Astrocyte (in vitro differentiated cells and primary cell): ENCODE measurements around the gene BTLA.
"Not testable (repeated sequence)": the region's sequence is repeated elsewhere in the genome, so short reads cannot be mapped to it uniquely, and the experiment has no call there.

Experiments used
- EZH2 ChIP-seq: IDR thresholded peaks from 2 replicates; pipeline ENCODE4 v1.6.1; 2012; ENCODE audit warnings: mild to moderate bottlenecking, low read length, inconsistent platforms; ENCODE audit not compliant: insufficient read depth
- TF ChIP-seq, protein P1 (sequence below): IDR thresholded peaks from 2 replicates; pipeline ENCODE4 v1.5.1; 2011; ENCODE audit warnings: low read depth, mild to moderate bottlenecking, inconsistent platforms, low read length, moderate library complexity; ENCODE audit not compliant: insufficient read depth

DNA sequence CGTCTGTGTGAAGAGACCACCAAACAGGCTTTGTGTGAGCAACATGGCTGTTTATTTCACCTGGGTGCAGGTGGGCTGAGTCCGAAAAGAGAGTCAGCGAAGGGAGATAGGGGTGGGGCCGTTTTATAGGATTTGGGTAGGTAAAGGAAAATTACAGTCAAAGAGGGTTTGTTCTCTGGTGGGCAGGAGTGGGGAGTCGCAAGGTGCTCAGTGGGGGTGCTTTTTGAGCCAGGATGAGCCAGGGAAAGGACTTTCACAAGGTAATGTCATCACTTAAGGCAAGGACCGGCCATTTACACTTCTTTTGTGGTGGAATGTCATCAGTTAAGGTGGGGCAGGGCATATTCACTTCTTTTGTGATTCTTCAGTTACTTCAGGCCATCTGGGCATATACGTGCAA lies 76.4 kb downstream of the BTLA start:
- TF ChIP-seq, protein P1, sequence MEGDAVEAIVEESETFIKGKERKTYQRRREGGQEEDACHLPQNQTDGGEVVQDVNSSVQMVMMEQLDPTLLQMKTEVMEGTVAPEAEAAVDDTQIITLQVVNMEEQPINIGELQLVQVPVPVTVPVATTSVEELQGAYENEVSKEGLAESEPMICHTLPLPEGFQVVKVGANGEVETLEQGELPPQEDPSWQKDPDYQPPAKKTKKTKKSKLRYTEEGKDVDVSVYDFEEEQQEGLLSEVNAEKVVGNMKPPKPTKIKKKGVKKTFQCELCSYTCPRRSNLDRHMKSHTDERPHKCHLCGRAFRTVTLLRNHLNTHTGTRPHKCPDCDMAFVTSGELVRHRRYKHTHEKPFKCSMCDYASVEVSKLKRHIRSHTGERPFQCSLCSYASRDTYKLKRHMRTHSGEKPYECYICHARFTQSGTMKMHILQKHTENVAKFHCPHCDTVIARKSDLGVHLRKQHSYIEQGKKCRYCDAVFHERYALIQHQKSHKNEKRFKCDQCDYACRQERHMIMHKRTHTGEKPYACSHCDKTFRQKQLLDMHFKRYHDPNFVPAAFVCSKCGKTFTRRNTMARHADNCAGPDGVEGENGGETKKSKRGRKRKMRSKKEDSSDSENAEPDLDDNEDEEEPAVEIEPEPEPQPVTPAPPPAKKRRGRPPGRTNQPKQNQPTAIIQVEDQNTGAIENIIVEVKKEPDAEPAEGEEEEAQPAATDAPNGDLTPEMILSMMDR = not testable (repeated sequence)
- TF ChIP-seq EZH2 = not testable (repeated sequence)
